Measurements from ENCODE around the gene MLLT10.

The MLLT10 gene

GRCh38 chr10:21516242-21517131 lies 17.5 kb upstream of the MLLT10 start:
- peak in 1 of 2 donors; percentile 38 for DNase-seq (ENCODE audit: low read depth in 1 of 2, low spot score in 1 of 2)

GRCh38 chr10:21517134-21518031 lies 16.6 kb upstream of the MLLT10 start:
- peak in 1 of 2 donors; percentile 19 for DNase-seq (ENCODE audit: low read depth in 1 of 2, low spot score in 1 of 2)

- no peak for DNase-seq (ENCODE audit: low read depth in 1 of 2, low spot score in 1 of 2)
These were observed 15.8 kb upstream of the MLLT10 start for GRCh38 chr10:21518149-21518640.

GRCh38 chr10:21518641-21519396 lies 15.2 kb upstream of the MLLT10 start:
- no peak for DNase-seq (ENCODE audit: low read depth in 1 of 2, low spot score in 1 of 2)

GRCh38 chr10:21519397-21519933 lies 14.6 kb upstream of the MLLT10 start:
- DNase-seq (ENCODE audit: low read depth in 1 of 2, low spot score in 1 of 2): no peak

GRCh38 chr10:21519941-21520436 lies 14.0 kb upstream of the MLLT10 start:
- no peak for DNase-seq (ENCODE audit: low read depth in 1 of 2, low spot score in 1 of 2)

DNA sequence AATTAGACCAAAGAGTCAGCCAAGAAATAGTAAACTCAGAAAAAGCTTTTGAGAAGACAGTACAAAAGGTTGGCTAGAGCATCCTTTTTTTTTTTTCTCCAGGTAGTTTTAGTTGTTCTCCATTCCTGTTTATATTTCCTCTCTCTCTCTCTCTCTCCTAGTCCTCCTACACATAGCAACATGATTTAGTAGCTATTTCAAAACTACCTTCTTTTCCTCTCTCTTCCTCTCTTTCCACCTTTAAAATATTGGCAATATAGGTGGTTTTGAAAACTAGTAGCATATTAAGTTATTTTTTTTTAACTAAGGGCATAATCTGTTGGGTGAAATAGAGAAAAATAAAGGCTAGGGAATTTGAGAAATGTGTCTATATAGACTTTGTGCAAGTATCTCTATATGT lies 13.5 kb upstream of the MLLT10 start:
- no peak for DNase-seq (ENCODE audit: low read depth in 1 of 2, low spot score in 1 of 2)

DNA sequence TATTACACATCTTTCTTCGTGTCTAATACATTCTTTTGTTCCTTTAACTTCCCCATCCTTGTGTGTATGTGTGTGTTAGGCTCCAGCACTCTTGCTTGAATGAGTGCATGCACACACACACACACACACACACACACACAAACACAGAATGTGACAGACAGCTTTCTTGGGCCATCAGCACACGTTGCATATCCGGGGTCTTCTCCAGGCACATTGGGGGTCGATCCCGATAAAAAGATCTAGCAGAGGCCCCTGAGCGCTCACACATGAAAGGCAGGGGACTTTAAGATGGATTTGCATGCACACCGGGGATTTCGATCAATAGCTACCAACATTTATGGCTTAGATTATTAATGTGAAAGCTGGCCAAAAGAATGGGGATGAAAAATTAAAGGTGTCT lies 13.1 kb upstream of the MLLT10 start:
- no peak for DNase-seq (ENCODE audit: low read depth in 1 of 2, low spot score in 1 of 2)

DNA sequence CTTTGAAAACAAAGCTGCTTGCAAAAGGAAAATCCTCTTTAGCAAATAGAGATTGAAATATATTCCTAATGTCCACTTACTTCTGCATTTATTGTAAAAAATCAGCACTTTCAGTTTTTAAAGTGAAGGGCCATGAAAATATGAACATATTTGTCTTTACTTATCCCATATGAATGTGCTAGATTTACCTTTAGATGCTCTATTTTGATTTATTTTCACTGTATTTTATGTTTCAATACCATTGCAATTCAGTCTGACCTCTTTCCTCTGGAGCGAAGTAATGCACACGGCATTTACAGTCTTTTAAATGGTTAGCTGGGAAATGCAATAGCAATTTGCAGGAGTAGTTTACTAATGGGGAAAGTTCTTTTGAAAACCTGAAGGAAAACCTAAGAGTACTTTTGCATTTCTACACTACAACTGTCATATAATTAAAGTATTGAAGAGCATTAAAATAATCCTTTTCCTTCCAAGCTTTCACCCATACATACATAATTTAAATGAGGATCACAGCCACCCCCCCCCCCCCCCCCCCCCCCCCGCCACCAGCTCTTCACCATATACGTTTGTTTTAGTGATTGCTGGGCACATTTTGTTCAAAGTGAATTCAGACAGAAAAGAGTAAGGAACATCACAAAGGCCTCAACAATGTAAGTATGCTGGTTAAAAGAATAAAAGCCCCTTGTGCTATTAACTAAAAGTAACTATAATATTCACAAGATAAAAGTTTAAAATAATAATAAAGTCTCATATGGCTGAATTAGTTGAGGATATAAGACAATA lies 12.1 kb upstream of the MLLT10 start:
- no peak for DNase-seq (ENCODE audit: low read depth in 1 of 2, low spot score in 1 of 2)

- no peak for DNase-seq (ENCODE audit: low read depth in 1 of 2, low spot score in 1 of 2)
These were observed 11.2 kb upstream of the MLLT10 start for GRCh38 chr10:21522631-21523406.

- DNase-seq (ENCODE audit: low read depth in 1 of 2, low spot score in 1 of 2): no peak
These were observed 10.4 kb upstream of the MLLT10 start for GRCh38 chr10:21523557-21524008.

DNA sequence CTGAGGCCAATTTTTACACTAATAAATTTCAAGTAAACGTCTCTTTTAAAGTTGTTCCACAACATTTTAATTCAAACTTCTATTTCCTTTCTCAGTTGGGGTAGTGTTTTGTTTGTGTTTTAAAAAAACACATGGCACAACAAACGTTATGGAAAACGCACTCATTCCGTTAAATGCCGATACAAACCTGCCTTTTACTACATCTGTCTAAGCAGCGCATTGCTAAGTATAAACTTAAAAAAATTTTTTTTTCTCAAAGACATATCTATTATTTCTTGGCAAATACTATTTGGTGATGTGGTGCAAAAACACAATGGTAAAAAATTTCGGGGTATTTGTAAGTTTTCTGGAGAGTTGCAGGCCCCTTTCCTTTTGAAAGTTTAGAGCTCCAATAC lies 9.9 kb upstream of the MLLT10 start:
- no peak for DNase-seq (ENCODE audit: low read depth in 1 of 2, low spot score in 1 of 2)

GRCh38 chr10:21524526-21525366 lies 9.3 kb upstream of the MLLT10 start:
- DNase-seq (ENCODE audit: low read depth in 1 of 2, low spot score in 1 of 2): no peak

GRCh38 chr10:21525367-21526187 lies 8.5 kb upstream of the MLLT10 start, which contains the start of gene SKIDA1:
Gene SKIDA1, minus strand, starts transcription at chr10:21525682. Its CDS starts 7,860 bp downstream, at chr10:21517822.
- DNase-seq (ENCODE audit: low read depth in 1 of 2, low spot score in 1 of 2): peak; percentile 26 to 55

DNA sequence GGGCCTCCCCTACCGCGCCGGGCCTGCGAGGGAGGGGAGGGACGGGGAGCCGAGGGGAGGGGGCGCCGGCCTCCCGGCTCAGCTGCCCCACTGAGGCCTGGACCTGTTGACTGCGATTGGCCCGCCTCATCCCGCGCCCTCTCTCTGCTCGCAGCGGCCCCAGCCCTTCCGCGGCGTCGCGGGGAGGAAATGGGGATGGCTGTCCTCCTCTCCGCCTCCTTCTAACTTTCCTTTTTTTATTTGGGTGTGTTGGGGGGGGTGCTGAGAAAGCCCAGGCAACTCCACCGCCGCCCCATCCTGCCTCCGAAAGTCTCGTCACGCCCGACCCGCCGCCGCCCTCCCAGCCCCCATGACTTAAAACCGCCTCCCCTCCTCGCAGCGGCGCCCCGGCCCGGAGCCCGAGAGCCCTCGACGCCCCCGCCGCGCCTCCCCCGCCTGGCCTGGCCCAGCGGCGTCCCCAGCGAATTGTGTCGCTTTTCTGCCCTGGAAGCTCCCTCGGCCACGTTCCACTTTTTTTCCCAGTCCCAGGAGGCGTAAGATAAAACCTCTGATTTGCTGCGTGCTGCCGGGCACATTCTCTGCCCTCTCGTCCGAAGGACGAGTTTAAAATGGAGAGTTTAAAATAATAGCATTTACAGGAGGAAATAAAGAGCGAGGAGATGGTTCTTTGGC lies 7.7 kb upstream of the MLLT10 start:
- peak; percentile 31 to 58 for DNase-seq (ENCODE audit: low read depth in 1 of 2, low spot score in 1 of 2)

GRCh38 chr10:21526860-21527597 lies 7.0 kb upstream of the MLLT10 start:
- peak in 1 of 2 donors; percentile 29 for DNase-seq (ENCODE audit: low read depth in 1 of 2, low spot score in 1 of 2)

All from stimulated activated CD4-positive, alpha-beta T cell treated with anti-CD3 and anti-CD28 coated beads, Interleukin-15, amount 100 ng/mL, for 1 hour (primary cell).